Measurements from ENCODE around the gene RAB27B.

DNA sequence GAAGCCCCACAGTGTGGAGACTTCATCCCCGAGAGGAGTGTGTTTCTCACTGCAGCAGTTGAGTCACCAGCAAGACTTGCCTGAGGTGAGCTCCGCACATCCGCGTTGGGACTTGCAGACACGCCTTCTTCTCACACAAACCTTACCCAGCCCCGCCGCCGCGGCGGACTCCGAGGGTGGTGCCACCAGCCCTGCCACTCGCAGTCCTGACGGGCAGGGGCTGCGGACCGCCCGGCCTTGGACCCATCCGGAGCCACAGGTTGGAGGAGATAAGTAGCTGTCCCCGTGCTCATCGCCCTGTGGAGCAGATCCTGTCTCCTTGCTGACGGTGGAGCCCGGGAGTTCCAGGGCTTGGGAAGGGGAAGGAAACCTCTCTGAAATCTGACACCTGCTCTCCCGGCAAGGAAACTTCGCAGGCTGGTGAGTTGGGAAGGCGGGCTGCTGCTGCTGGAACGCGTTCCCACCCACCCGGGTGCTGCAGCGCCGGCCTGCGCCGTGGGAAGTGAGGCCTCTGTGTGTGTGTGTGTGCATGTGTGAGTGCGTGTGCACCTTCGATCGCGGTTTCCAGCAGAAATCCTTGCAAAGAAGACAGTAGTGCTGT, at the start of gene RAB27B:
- TF ChIP-seq, protein P1, sequence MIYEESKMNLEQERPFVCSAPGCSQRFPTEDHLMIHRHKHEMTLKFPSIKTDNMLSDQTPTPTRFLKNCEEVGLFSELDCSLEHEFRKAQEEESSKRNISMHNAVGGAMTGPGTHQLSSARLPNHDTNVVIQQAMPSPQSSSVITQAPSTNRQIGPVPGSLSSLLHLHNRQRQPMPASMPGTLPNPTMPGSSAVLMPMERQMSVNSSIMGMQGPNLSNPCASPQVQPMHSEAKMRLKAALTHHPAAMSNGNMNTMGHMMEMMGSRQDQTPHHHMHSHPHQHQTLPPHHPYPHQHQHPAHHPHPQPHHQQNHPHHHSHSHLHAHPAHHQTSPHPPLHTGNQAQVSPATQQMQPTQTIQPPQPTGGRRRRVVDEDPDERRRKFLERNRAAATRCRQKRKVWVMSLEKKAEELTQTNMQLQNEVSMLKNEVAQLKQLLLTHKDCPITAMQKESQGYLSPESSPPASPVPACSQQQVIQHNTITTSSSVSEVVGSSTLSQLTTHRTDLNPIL (CRISPR knock-in tag; IDR thresholded peaks at IDR 0.05; ENCODE audit: low read depth) = no peak
- TF ChIP-seq GLIS3 (CRISPR knock-in tag; IDR thresholded peaks at IDR 0.05) (no peak), ZNF8 (CRISPR knock-in tag; IDR thresholded peaks at IDR 0.05) (no peak), ZFP30 (CRISPR knock-in tag; IDR thresholded peaks at IDR 0.05) (no peak)
- TF ChIP-seq, protein P2, sequence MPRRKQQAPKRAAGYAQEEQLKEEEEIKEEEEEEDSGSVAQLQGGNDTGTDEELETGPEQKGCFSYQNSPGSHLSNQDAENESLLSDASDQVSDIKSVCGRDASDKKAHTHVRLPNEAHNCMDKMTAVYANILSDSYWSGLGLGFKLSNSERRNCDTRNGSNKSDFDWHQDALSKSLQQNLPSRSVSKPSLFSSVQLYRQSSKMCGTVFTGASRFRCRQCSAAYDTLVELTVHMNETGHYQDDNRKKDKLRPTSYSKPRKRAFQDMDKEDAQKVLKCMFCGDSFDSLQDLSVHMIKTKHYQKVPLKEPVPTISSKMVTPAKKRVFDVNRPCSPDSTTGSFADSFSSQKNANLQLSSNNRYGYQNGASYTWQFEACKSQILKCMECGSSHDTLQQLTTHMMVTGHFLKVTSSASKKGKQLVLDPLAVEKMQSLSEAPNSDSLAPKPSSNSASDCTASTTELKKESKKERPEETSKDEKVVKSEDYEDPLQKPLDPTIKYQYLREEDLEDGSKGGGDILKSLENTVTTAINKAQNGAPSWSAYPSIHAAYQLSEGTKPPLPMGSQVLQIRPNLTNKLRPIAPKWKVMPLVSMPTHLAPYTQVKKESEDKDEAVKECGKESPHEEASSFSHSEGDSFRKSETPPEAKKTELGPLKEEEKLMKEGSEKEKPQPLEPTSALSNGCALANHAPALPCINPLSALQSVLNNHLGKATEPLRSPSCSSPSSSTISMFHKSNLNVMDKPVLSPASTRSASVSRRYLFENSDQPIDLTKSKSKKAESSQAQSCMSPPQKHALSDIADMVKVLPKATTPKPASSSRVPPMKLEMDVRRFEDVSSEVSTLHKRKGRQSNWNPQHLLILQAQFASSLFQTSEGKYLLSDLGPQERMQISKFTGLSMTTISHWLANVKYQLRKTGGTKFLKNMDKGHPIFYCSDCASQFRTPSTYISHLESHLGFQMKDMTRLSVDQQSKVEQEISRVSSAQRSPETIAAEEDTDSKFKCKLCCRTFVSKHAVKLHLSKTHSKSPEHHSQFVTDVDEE (CRISPR knock-in tag; IDR thresholded peaks at IDR 0.05) = no peak
- TF ChIP-seq, protein P3, sequence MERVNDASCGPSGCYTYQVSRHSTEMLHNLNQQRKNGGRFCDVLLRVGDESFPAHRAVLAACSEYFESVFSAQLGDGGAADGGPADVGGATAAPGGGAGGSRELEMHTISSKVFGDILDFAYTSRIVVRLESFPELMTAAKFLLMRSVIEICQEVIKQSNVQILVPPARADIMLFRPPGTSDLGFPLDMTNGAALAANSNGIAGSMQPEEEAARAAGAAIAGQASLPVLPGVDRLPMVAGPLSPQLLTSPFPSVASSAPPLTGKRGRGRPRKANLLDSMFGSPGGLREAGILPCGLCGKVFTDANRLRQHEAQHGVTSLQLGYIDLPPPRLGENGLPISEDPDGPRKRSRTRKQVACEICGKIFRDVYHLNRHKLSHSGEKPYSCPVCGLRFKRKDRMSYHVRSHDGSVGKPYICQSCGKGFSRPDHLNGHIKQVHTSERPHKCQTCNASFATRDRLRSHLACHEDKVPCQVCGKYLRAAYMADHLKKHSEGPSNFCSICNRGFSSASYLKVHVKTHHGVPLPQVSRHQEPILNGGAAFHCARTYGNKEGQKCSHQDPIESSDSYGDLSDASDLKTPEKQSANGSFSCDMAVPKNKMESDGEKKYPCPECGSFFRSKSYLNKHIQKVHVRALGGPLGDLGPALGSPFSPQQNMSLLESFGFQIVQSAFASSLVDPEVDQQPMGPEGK (CRISPR knock-in tag; IDR thresholded peaks at IDR 0.05; ENCODE audit: borderline replicate concordance) = no peak

All from SK-N-SH treated with all-trans-retinoic acid at 6 μM for 48 hours (cell line).